GM18951 (cell line): ENCODE results near the gene STK32B.
"Not testable (repeated sequence)": the region's sequence is repeated elsewhere in the genome, so short reads cannot be mapped to it uniquely, and the experiment has no call there.

Experiments used
- POLR2A ChIP-seq: IDR thresholded peaks from 4 replicates; pipeline ENCODE4 v1.6.1; 2011; ENCODE audit warnings: mild to moderate bottlenecking; ENCODE audit not compliant: insufficient read length, insufficient read depth; ENCODE audit errors: extremely low read depth
- in situ Hi-C: fragments of 300-500 bp; cut with MboI; formaldehyde crosslinking; loops from one replicate; pipeline ENCODE4 v1.12.0; 2022; ENCODE audit warnings: low sequenced_read_pairs, mixed read lengths, inconsistent platforms; ENCODE audit not compliant: unreplicated experiment

The STK32B gene

GRCh38 chr4:5054532-5054931, 3.3 kb downstream of the STK32B start:
- in situ Hi-C loops, result no loop called here
- no peak for TF ChIP-seq POLR2A

- in situ Hi-C loops, result no loop called here
- TF ChIP-seq POLR2A, result no peak
Observed at GRCh38 chr4:5055411-5055810, 4.1 kb downstream of the STK32B start.

- in situ Hi-C loops, result no loop called here
Observed at GRCh38 chr4:5066101-5066500, 14.8 kb downstream of the STK32B start.

GRCh38 chr4:5066968-5067367, 15.7 kb downstream of the STK32B start:
- in situ Hi-C loops, result not testable (repeated sequence)

More at GRCh38 chr4:5066101-5066500, 14.8 kb downstream of the STK32B start:
- no peak for TF ChIP-seq POLR2A

GRCh38 chr4:5067908-5068307, 16.6 kb downstream of the STK32B start:
- no peak for TF ChIP-seq POLR2A
- in situ Hi-C loops, result no loop called here

GRCh38 chr4:5069901-5070300, 18.6 kb downstream of the STK32B start:
- in situ Hi-C loops, result no loop called here

GRCh38 chr4:5072948-5073347, 21.7 kb downstream of the STK32B start:
- TF ChIP-seq POLR2A, result no peak
- in situ Hi-C loops, result no loop called here

More at GRCh38 chr4:5069901-5070300, 18.6 kb downstream of the STK32B start:
- no peak for TF ChIP-seq POLR2A

- no peak for TF ChIP-seq POLR2A
- in situ Hi-C loops, result no loop called here
Observed at GRCh38 chr4:5078009-5078408, 26.7 kb downstream of the STK32B start.

- TF ChIP-seq POLR2A, result no peak
Observed at GRCh38 chr4:5079581-5079980, 28.3 kb downstream of the STK32B start.

GRCh38 chr4:5081441-5081999, 30.2 kb downstream of the STK32B start:
- no peak for TF ChIP-seq POLR2A
- in situ Hi-C loops, result no loop called here

More at GRCh38 chr4:5079581-5079980, 28.3 kb downstream of the STK32B start:
- in situ Hi-C loops, result no loop called here

GRCh38 chr4:5082376-5082775, 31.1 kb downstream of the STK32B start:
- in situ Hi-C loops, result no loop called here
- no peak for TF ChIP-seq POLR2A

- in situ Hi-C loops, result no loop called here
- no peak for TF ChIP-seq POLR2A
Observed at GRCh38 chr4:5084911-5085475, 33.7 kb downstream of the STK32B start.

GRCh38 chr4:5086535-5086934, 35.3 kb downstream of the STK32B start:
- in situ Hi-C loops, result no loop called here
- no peak for TF ChIP-seq POLR2A

- in situ Hi-C loops, result no loop called here
- TF ChIP-seq POLR2A, result no peak
Observed at GRCh38 chr4:5096261-5096660, 45.0 kb downstream of the STK32B start.

- in situ Hi-C loops, result no loop called here
- TF ChIP-seq POLR2A, result no peak
Observed at GRCh38 chr4:5098176-5098575, 46.9 kb downstream of the STK32B start.

GRCh38 chr4:5100336-5100735, 49.1 kb downstream of the STK32B start:
- in situ Hi-C loops, result no loop called here
- no peak for TF ChIP-seq POLR2A
